IPS DF 4.7 (cell line): ENCODE data around the gene RASGRF1.
"Not testable (repeated sequence)": the region's sequence is repeated elsewhere in the genome, so short reads cannot be mapped to it uniquely, and the experiment has no call there.

Experiments used
- DNase-seq: peaks from one replicate; pipeline ENCODE4 v3.0.0-alpha.2; 2013; ENCODE audit warnings: low spot score; ENCODE audit errors: extremely low read depth

RASGRF1 gene

GRCh38 chr15:79041601-79042168 is 48.9 kb downstream of the RASGRF1 start:
- no peak for DNase-seq

GRCh38 chr15:79037848-79038247 is 52.7 kb downstream of the RASGRF1 start:
- no peak for DNase-seq

GRCh38 chr15:79036323-79036722 is 54.3 kb downstream of the RASGRF1 start:
- DNase-seq: no peak

- DNase-seq: no peak
Observed at GRCh38 chr15:79035814-79036213, 54.8 kb downstream of the RASGRF1 start.

GRCh38 chr15:79035111-79035601 is 55.4 kb downstream of the RASGRF1 start:
- DNase-seq: no peak

GRCh38 chr15:79034284-79034683 is 56.3 kb downstream of the RASGRF1 start:
- DNase-seq: no peak

- DNase-seq: no peak
Observed at GRCh38 chr15:79032656-79033055, 57.9 kb downstream of the RASGRF1 start.

- no peak for DNase-seq
Observed at GRCh38 chr15:79031821-79032220, 58.8 kb downstream of the RASGRF1 start.

- no peak for DNase-seq
Observed at GRCh38 chr15:79031201-79031600, 59.4 kb downstream of the RASGRF1 start.

GRCh38 chr15:79030470-79030869 is 60.1 kb downstream of the RASGRF1 start:
- DNase-seq: no peak

GRCh38 chr15:79028411-79028964 is 62.1 kb downstream of the RASGRF1 start:
- DNase-seq: no peak

GRCh38 chr15:79027532-79028410 is 62.8 kb downstream of the RASGRF1 start:
- no peak for DNase-seq

- no peak for DNase-seq
Observed at GRCh38 chr15:79025802-79026201, 64.8 kb downstream of the RASGRF1 start.

- no peak for DNase-seq
Observed at GRCh38 chr15:79025201-79025600, 65.4 kb downstream of the RASGRF1 start.

- DNase-seq: not testable (repeated sequence)
Observed at GRCh38 chr15:79024493-79024892, 66.1 kb downstream of the RASGRF1 start.

GRCh38 chr15:79023918-79024317 is 66.7 kb downstream of the RASGRF1 start:
- no peak for DNase-seq

- DNase-seq: no peak
Observed at GRCh38 chr15:79023546-79023890, 67.1 kb downstream of the RASGRF1 start.

GRCh38 chr15:79018960-79019359 is 71.6 kb downstream of the RASGRF1 start:
- DNase-seq: no peak

GRCh38 chr15:79017953-79018352 is 72.6 kb downstream of the RASGRF1 start:
- no peak for DNase-seq

- no peak for DNase-seq
Observed at GRCh38 chr15:79016527-79017170, 73.9 kb downstream of the RASGRF1 start.

- DNase-seq: no peak
Observed at GRCh38 chr15:79015416-79015815, 75.2 kb downstream of the RASGRF1 start.

GRCh38 chr15:79010278-79010677 is 80.3 kb downstream of the RASGRF1 start:
- DNase-seq: no peak
